Mesenchymal stem cell (in vitro differentiated cells and primary cell): Measurements from ENCODE around the gene TNFSF15.

Experiments
- DNase-seq: peaks from one replicate; pipeline ENCODE4 v3.0.0-alpha.2; 2013
- H2AFZ ChIP-seq: one replicate; pipeline ENCODE4 v1.6.1; 2013; ENCODE audit warnings: low read depth, mild to moderate bottlenecking, control low read depth, inconsistent platforms, low read length, moderate library complexity
- H2AK5ac ChIP-seq: 2 replicates; pipeline ENCODE4 v1.6.1; 2013; ENCODE audit warnings: low read length, moderate library complexity, mild to moderate bottlenecking, inconsistent platforms; ENCODE audit not compliant: severe bottlenecking
- H2BK120ac ChIP-seq: one replicate; pipeline ENCODE4 v1.6.1; 2013; ENCODE audit warnings: low read depth, mild to moderate bottlenecking, inconsistent platforms, low read length, moderate library complexity
- H2BK12ac ChIP-seq, 2 experiments: one replicate each; pipeline ENCODE4 v1.6.1; 2013; ENCODE audit warnings: inconsistent platforms in 2 of 2, low read length in 2 of 2, mild to moderate bottlenecking in 2 of 2, moderate library complexity in 2 of 2, control low read depth in 1 of 2
- H2BK15ac ChIP-seq: one replicate; pipeline ENCODE4 v1.6.1; 2013; ENCODE audit warnings: mild to moderate bottlenecking, low read depth, inconsistent platforms; ENCODE audit not compliant: poor library complexity, severe bottlenecking
- H2BK5ac ChIP-seq: 2 replicates; pipeline ENCODE4 v1.6.1; 2013; ENCODE audit warnings: low read depth, mild to moderate bottlenecking, low read length, control low read depth, inconsistent platforms; ENCODE audit not compliant: poor library complexity, severe bottlenecking
- H3K14ac ChIP-seq, 2 experiments: one replicate each; pipeline ENCODE4 v1.6.1; 2013; ENCODE audit warnings: inconsistent platforms in 2 of 2, low read length in 2 of 2, control low read depth in 1 of 2, mild to moderate bottlenecking in 1 of 2, moderate library complexity in 1 of 2
- H3K18ac ChIP-seq, 2 experiments: one replicate each; pipeline ENCODE4 v1.6.1; 2013; ENCODE audit warnings: inconsistent platforms in 2 of 2, low read length in 2 of 2, control low read depth in 1 of 2, low read depth in 1 of 2, mild to moderate bottlenecking in 1 of 2
- H3K23ac ChIP-seq, 2 experiments: one replicate each; pipeline ENCODE4 v1.6.1; 2013; ENCODE audit warnings: inconsistent platforms in 2 of 2, low read length in 2 of 2, mild to moderate bottlenecking in 2 of 2, moderate library complexity in 2 of 2, control low read depth in 1 of 2
- H3K27ac ChIP-seq: 2 replicates; pipeline ENCODE4 v1.5.1; 2013; ENCODE audit warnings: mild to moderate bottlenecking, moderate library complexity, low read length, control low read depth, inconsistent platforms; ENCODE audit not compliant: poor library complexity, severe bottlenecking
- H3K27me3 ChIP-seq, 2 experiments: 2 replicates each; pipeline versions ENCODE4 v1.6.1 to v1.7.0; 2013; ENCODE audit warnings: low read length in 2 of 2, mild to moderate bottlenecking in 2 of 2, moderate library complexity in 2 of 2, control low read depth in 1 of 2, inconsistent platforms in 1 of 2; ENCODE audit not compliant: control insufficient read depth in 1 of 2, insufficient read depth in 1 of 2
- H3K36me3 ChIP-seq, 2 experiments: 2 replicates each; pipeline versions ENCODE4 v1.6.1 to v1.7.0; 2013; ENCODE audit warnings: low read length in 2 of 2, control low read depth in 1 of 2, inconsistent platforms in 1 of 2, low read depth in 1 of 2, mild to moderate bottlenecking in 1 of 2; ENCODE audit not compliant: insufficient read depth in 2 of 2, control insufficient read depth in 1 of 2
- H3K4ac ChIP-seq, 2 experiments: one replicate each; pipeline ENCODE4 v1.6.1; 2013; ENCODE audit warnings: inconsistent platforms in 2 of 2, low read length in 2 of 2, mild to moderate bottlenecking in 2 of 2, moderate library complexity in 2 of 2, control low read depth in 1 of 2, low read depth in 1 of 2
- H3K4me1 ChIP-seq: 2 replicates; pipeline ENCODE4 v1.6.1; 2013; ENCODE audit warnings: low read depth, low read length, control low read depth; ENCODE audit not compliant: control insufficient read depth, insufficient read depth
- H3K4me2 ChIP-seq: 2 replicates; pipeline ENCODE4 v1.6.1; 2013; ENCODE audit warnings: low read length, mild to moderate bottlenecking, inconsistent platforms; ENCODE audit not compliant: poor library complexity, severe bottlenecking
- H3K4me3 ChIP-seq, 2 experiments: 2 replicates each; pipeline versions ENCODE4 v1.5.1 to v1.7.0; 2013; ENCODE audit warnings: low read length in 2 of 2, mild to moderate bottlenecking in 2 of 2, control low read depth in 1 of 2, low read depth in 1 of 2; ENCODE audit not compliant: insufficient read depth in 1 of 2
- H3K79me1 ChIP-seq: replicated peaks from 2 replicates; pipeline ENCODE4 v1.6.1; 2013; ENCODE audit warnings: mild to moderate bottlenecking, control low read depth, low read length, inconsistent platforms; ENCODE audit not compliant: poor library complexity, severe bottlenecking
- H3K9ac ChIP-seq: 2 replicates; pipeline ENCODE4 v1.7.0; 2013; ENCODE audit warnings: mild to moderate bottlenecking, low read length, moderate library complexity
- H3K9me3 ChIP-seq: 2 replicates; pipeline ENCODE4 v1.7.0; 2013; ENCODE audit warnings: mild to moderate bottlenecking, low read length; ENCODE audit not compliant: control insufficient read depth
- H4K8ac ChIP-seq: one replicate; pipeline ENCODE4 v1.6.1; 2013; ENCODE audit warnings: inconsistent platforms, mild to moderate bottlenecking, low read length, moderate library complexity
- H4K91ac ChIP-seq: one replicate; pipeline ENCODE4 v1.6.1; 2013; ENCODE audit warnings: mild to moderate bottlenecking, low read length, inconsistent platforms
- WGBS: methylation state at CpG from one replicate; pipeline ENCODE4 v1.1.7; 2013; ENCODE audit warnings: mixed read lengths; 5-methylcytosine and 5-hydroxymethylcytosine counted together

The TNFSF15 gene

GRCh38 chr9:114798101-114798500 lies 7.7 kb downstream of the TNFSF15 start:
- no peak overlapping the region for H3K9ac ChIP-seq
- no peak overlapping the region for H2AFZ ChIP-seq
- no peak overlapping the region for H3K4me3 ChIP-seq
- H3K27me3 ChIP-seq = no peaks in the 10 kb centered on the region
- H2BK120ac ChIP-seq = no peak overlapping the region
- no peak overlapping the region for H4K8ac ChIP-seq
- H3K23ac ChIP-seq = no peak overlapping the region
- H3K4ac ChIP-seq = peak overlapping the region in 1 of 2 experiments; percentile 16
- H3K4me2 ChIP-seq = no peak overlapping the region
- H3K27ac ChIP-seq = no peak overlapping the region
- H3K18ac ChIP-seq = no peak overlapping the region
- H4K91ac ChIP-seq = no peak overlapping the region
- peaks cover 4% of the 10 kb centered on the region for H3K4me1 ChIP-seq
- 100% methylated on average over 1 of the region's 1 CpG for WGBS
- H3K14ac ChIP-seq = no peak overlapping the region
- no peaks in the 10 kb centered on the region for H3K36me3 ChIP-seq
- no peak for DNase-seq
- no peaks in the 10 kb centered on the region for H3K79me1 ChIP-seq
- H2BK15ac ChIP-seq = no peak overlapping the region
- H3K9me3 ChIP-seq = no peaks in the 10 kb centered on the region
- no peak overlapping the region for H2BK5ac ChIP-seq
- no peak overlapping the region for H2BK12ac ChIP-seq
- no peak overlapping the region for H2AK5ac ChIP-seq

GRCh38 chr9:114792396-114792795 lies 13.4 kb downstream of the TNFSF15 start:
- H2AK5ac ChIP-seq = no peak overlapping the region
- H3K9me3 ChIP-seq = no peaks in the 10 kb centered on the region
- H2BK5ac ChIP-seq = no peak overlapping the region
- no peaks in the 10 kb centered on the region for H3K27me3 ChIP-seq
- H4K8ac ChIP-seq = no peak overlapping the region
- no peak overlapping the region for H3K18ac ChIP-seq
- H3K4me3 ChIP-seq = no peak overlapping the region
- no peak overlapping the region for H3K4me2 ChIP-seq
- H3K36me3 ChIP-seq = no peaks in the 10 kb centered on the region
- H2BK15ac ChIP-seq = no peak overlapping the region
- DNase-seq = no peak
- H3K14ac ChIP-seq = no peak overlapping the region
- H3K79me1 ChIP-seq = no peaks in the 10 kb centered on the region
- 94% methylated on average over 4 of the region's 4 CpGs for WGBS
- H3K4me1 ChIP-seq = peaks cover 3% of the 10 kb centered on the region
- no peak overlapping the region for H3K9ac ChIP-seq
- no peak overlapping the region for H4K91ac ChIP-seq
- H3K4ac ChIP-seq = no peak overlapping the region
- no peak overlapping the region for H3K23ac ChIP-seq
- no peak overlapping the region for H2BK12ac ChIP-seq
- H2AFZ ChIP-seq = no peak overlapping the region
- no peak overlapping the region for H3K27ac ChIP-seq
- H2BK120ac ChIP-seq = no peak overlapping the region

GRCh38 chr9:114791736-114792135 lies 14.1 kb downstream of the TNFSF15 start:
- H3K23ac ChIP-seq = no peak overlapping the region
- H4K91ac ChIP-seq = no peak overlapping the region
- WGBS = 86% methylated on average over 2 of the region's 2 CpGs

GRCh38 chr9:114791312-114791711 lies 14.5 kb downstream of the TNFSF15 start:
- no peak overlapping the region for H2AFZ ChIP-seq
- H3K27me3 ChIP-seq = no peaks in the 10 kb centered on the region
- H3K23ac ChIP-seq = no peak overlapping the region
- DNase-seq = no peak
- H4K91ac ChIP-seq = no peak overlapping the region
- no peaks in the 10 kb centered on the region for H3K9me3 ChIP-seq
- H2BK5ac ChIP-seq = no peak overlapping the region
- H3K4me1 ChIP-seq = peaks cover 3% of the 10 kb centered on the region
- H3K4me3 ChIP-seq = no peak overlapping the region
- H2AK5ac ChIP-seq = no peak overlapping the region
- H3K9ac ChIP-seq = no peak overlapping the region
- no peak overlapping the region for H3K4ac ChIP-seq
- H3K4me2 ChIP-seq = no peak overlapping the region
- no peaks in the 10 kb centered on the region for H3K79me1 ChIP-seq
- H2BK12ac ChIP-seq = no peak overlapping the region
- no peaks in the 10 kb centered on the region for H3K36me3 ChIP-seq
- no peak overlapping the region for H3K27ac ChIP-seq
- H4K8ac ChIP-seq = no peak overlapping the region
- H3K14ac ChIP-seq = no peak overlapping the region
- H2BK120ac ChIP-seq = no peak overlapping the region
- H3K18ac ChIP-seq = no peak overlapping the region
- no peak overlapping the region for H2BK15ac ChIP-seq

More at GRCh38 chr9:114791736-114792135, 14.1 kb downstream of the TNFSF15 start:
- Histone ChIP-seq H2BK5ac (no peak overlapping the region), H3K14ac (no peak overlapping the region), H2BK120ac (no peak overlapping the region), H3K36me3 (no peaks in the 10 kb centered on the region), H2BK12ac (no peak overlapping the region), H2BK15ac (no peak overlapping the region), H2AK5ac (no peak overlapping the region), H4K8ac (no peak overlapping the region), H3K4me3 (no peak overlapping the region), H3K27me3 (no peaks in the 10 kb centered on the region), H3K4ac (no peak overlapping the region), H3K4me1 (peaks cover 3% of the 10 kb centered on the region), H3K27ac (no peak overlapping the region), H3K79me1 (no peaks in the 10 kb centered on the region), H3K9me3 (no peaks in the 10 kb centered on the region), H2AFZ (no peak overlapping the region), H3K18ac (no peak overlapping the region), H3K4me2 (no peak overlapping the region), H3K9ac (no peak overlapping the region)
- DNase-seq = no peak
